Coronary artery (tissue), 2 donors: Measurements from ENCODE around the gene MTMR3.

Experiments used
- DNase-seq: peaks from one replicate; pipeline ENCODE4 v3.0.0-alpha.2; 2017; ENCODE audit warnings: low spot score
- H3K27ac ChIP-seq, 2 donors: fragments of 200-600 bp; sonication (generic); one replicate each; pipeline ENCODE4 v1.5.1; 2016 to 2019
- H3K4me3 ChIP-seq: fragments of 200-600 bp; sonication (generic); 2 replicates; pipeline ENCODE4 v1.5.1; 2016; ENCODE audit warnings: mild to moderate bottlenecking, moderate library complexity
- CTCF ChIP-seq: fragments of 200-600 bp; sonication (generic); IDR thresholded peaks from one replicate; pipeline ENCODE4 v1.5.1; 2019; ENCODE audit warnings: antibody characterized with exemption

The MTMR3 gene

DNA sequence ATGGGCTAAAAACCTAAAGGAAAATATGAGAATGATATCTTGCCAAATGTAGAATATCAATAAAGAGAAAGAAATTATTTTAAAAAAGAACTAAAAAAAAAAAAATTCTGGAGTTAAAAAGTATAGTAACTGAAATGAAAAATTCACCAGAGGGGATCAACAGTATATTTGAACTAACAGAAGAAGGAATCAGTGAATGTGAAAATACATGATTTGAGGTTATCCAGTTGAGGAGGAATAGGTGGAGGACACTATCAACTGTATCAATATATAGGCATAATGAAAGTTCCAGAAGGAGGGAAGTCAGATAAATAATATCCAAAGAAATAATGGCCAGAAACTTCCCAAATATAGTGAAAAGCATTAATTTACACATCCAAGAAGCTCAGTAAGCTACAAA is 181.2 kb downstream of the MTMR3 start:
- Histone ChIP-seq H3K4me3 (no peak overlapping the region), H3K27ac (no peak overlapping the region)
- no peak for DNase-seq
- no peak for TF ChIP-seq CTCF

- no peak overlapping the region for H3K27ac ChIP-seq
- no peak overlapping the region for H3K4me3 ChIP-seq
- TF ChIP-seq CTCF: no peak
- no peak for DNase-seq
Observed at GRCh38 chr22:30073743-30074142, 190.8 kb downstream of the MTMR3 start.

DNA sequence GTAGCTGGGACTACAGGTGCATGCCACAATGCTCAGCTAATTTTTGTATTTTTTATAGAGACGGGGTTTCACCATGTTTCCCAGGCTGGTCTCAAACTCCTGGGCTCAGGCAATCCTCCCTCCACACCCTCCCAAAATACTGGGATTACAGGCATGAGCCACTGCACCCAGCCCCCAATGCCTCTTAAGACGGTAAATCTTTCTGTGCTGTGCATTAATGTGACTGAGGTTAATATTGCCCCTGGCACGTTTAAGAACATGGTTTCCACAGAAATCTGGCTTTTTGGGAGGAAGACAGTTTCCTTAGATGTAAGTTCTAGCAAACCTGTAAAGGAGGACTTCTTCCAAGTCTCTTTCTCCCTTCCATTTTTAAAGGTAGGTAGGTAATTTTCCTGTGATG is 191.2 kb downstream of the MTMR3 start:
- no peak for TF ChIP-seq CTCF
- no peak overlapping the region for H3K4me3 ChIP-seq
- no peak overlapping the region for H3K27ac ChIP-seq
- DNase-seq: no peak

- TF ChIP-seq CTCF: no peak
- Histone ChIP-seq H3K4me3 (no peak overlapping the region), H3K27ac (no peak overlapping the region)
- DNase-seq: no peak
Observed at GRCh38 chr22:30074994-30075393, 192.0 kb downstream of the MTMR3 start.

GRCh38 chr22:30077279-30077880 is 194.4 kb downstream of the MTMR3 start:
- Histone ChIP-seq H3K27ac (no peak overlapping the region), H3K4me3 (no peak overlapping the region)
- TF ChIP-seq CTCF: no peak
- DNase-seq: no peak

DNA sequence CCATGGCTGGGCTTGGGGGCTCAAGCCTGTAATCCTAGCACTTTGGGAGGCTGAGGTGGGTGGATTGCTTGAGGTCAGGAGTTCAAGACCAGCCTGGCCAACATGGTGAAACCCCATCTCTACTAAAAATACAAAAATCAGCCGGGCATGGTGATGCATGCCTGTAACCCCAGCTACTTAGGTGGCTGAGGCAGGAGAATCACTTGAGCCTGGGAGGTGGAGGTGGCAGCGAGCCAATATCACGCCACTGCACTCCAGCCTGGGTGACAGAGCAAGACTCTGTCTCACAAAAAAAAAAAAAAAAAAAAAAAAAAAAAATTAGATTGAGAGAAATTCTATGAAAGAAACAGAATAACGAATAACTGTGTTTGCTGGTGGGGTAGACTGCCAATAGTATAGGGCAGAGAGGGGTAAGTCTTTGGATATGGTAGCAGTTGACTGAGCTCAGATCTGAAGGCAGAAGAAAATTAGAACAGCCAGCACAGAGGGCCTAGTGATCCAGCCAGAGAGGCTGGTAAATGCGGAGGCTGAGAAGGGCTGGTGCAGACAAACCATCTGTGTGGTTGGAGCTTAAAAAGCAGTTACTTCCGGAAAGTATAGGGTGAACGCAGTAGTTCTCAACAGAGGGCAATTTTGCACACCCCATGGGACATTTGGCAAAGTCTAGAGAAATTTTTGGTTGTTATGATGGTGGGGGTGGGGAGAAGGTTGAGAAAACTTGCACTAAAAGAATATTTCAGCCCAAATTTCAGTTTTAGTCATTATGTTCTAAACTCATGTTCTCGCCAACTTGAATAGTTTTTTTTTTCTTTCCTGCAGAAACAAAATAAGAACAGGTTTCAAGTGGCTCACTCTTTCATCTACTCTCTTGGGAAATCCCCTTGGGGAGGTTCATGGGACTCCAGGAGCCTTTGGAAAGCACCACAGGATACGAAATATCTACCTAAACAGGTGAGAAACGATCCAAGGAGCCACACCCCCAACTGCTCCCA is 195.6 kb downstream of the MTMR3 start:
- TF ChIP-seq CTCF: no peak
- Histone ChIP-seq H3K27ac (no peak overlapping the region), H3K4me3 (no peak overlapping the region)
- no peak for DNase-seq
